Measurements from ENCODE around the gene PILRA.
"Not testable (repeated sequence)": the region's sequence is repeated elsewhere in the genome, so short reads cannot be mapped to it uniquely, and the experiment has no call there.

Gene PILRA

GRCh38 chr7:100366411-100367250, 6.7 kb upstream of the PILRA start:
- peaks cover 47 to 78% of the 10 kb centered on the region in 2 donors for H3K4me1 Mint-ChIP-seq
- H3K9me3 Mint-ChIP-seq: no peaks in the 10 kb centered on the region
- H3K36me3 Mint-ChIP-seq: peaks cover 33 to 57% of the 10 kb centered on the region in 2 donors
- ATAC-seq (replicated peaks) (peak; percentile 8 to 11), DNase-seq (peak; percentile 38)
- peak overlapping the region; percentile 7 to 39 for H3K4me3 Mint-ChIP-seq
- H3K27me3 Mint-ChIP-seq: no peaks in the 10 kb centered on the region
- peak overlapping the region; percentile 91 for H3K27ac Mint-ChIP-seq

- peak overlapping the region; percentile 91 for H3K27ac Mint-ChIP-seq
- H3K4me1 Mint-ChIP-seq: peaks cover 49 to 84% of the 10 kb centered on the region in 2 donors
- DNase-seq (no peak), ATAC-seq (replicated peaks) (no peak)
- peak overlapping the region in 1 of 2 donors; percentile 10 for H3K4me3 Mint-ChIP-seq
- H3K36me3 Mint-ChIP-seq: peaks cover 29 to 51% of the 10 kb centered on the region in 2 donors
- no peaks in the 10 kb centered on the region for H3K27me3 Mint-ChIP-seq
- H3K9me3 Mint-ChIP-seq: no peaks in the 10 kb centered on the region
Measured at GRCh38 chr7:100367251-100367620, 6.1 kb upstream of the PILRA start.

- DNase-seq: peak; percentile 24
- Mint-ChIP-seq H3K4me1 (peaks cover 53 to 92% of the 10 kb centered on the region in 2 donors), H3K36me3 (peaks cover 27 to 46% of the 10 kb centered on the region in 2 donors), H3K9me3 (no peaks in the 10 kb centered on the region), H3K27me3 (no peaks in the 10 kb centered on the region), H3K27ac (peak overlapping the region; percentile 96), H3K4me3 (peak overlapping the region in 1 of 2 donors; percentile 29)
- ATAC-seq (replicated peaks): peak; percentile 13 to 16
Measured at GRCh38 chr7:100367676-100368613, 5.3 kb upstream of the PILRA start.

- Mint-ChIP-seq H3K4me3 (peak overlapping the region; percentile 52 to 54), H3K27ac (peak overlapping the region; percentile 92), H3K9me3 (no peaks in the 10 kb centered on the region), H3K36me3 (peaks cover 17 to 34% of the 10 kb centered on the region in 2 donors), H3K27me3 (no peaks in the 10 kb centered on the region), H3K4me1 (peaks cover 57 to 97% of the 10 kb centered on the region in 2 donors)
- DNase-seq (peak; percentile 89), ATAC-seq (replicated peaks) (peak; percentile 89 to 92)
Measured at GRCh38 chr7:100369105-100369504, 4.2 kb upstream of the PILRA start.

GRCh38 chr7:100370303-100370702, 3.0 kb upstream of the PILRA start:
- no peak for ATAC-seq (replicated peaks)
- Mint-ChIP-seq H3K27ac (peak overlapping the region; percentile 88), H3K4me1 (peaks cover 61 to 98% of the 10 kb centered on the region in 2 donors), H3K27me3 (no peaks in the 10 kb centered on the region), H3K9me3 (no peaks in the 10 kb centered on the region), H3K4me3 (no peak overlapping the region), H3K36me3 (peaks cover 12 to 25% of the 10 kb centered on the region in 2 donors)
- no peak for DNase-seq

- Mint-ChIP-seq H3K36me3 (peaks cover 12 to 22% of the 10 kb centered on the region in 2 donors), H3K4me1 (peaks cover 59 to 94% of the 10 kb centered on the region in 2 donors), H3K9me3 (no peaks in the 10 kb centered on the region), H3K4me3 (no peak overlapping the region), H3K27ac (peak overlapping the region; percentile 89), H3K27me3 (no peaks in the 10 kb centered on the region)
- ATAC-seq (replicated peaks) (no peak), DNase-seq (no peak)
Measured at GRCh38 chr7:100370746-100371145, 2.5 kb upstream of the PILRA start.

GRCh38 chr7:100371561-100372171, 1.6 kb upstream of the PILRA start:
- H3K9me3 Mint-ChIP-seq: no peaks in the 10 kb centered on the region
- no peaks in the 10 kb centered on the region for H3K27me3 Mint-ChIP-seq
- peaks cover 51 to 85% of the 10 kb centered on the region in 2 donors for H3K4me1 Mint-ChIP-seq
- ATAC-seq (replicated peaks) (no peak), DNase-seq (no peak)
- peak overlapping the region; percentile 89 for H3K27ac Mint-ChIP-seq
- H3K36me3 Mint-ChIP-seq: peaks cover 6 to 14% of the 10 kb centered on the region in 2 donors
- no peak overlapping the region for H3K4me3 Mint-ChIP-seq

GRCh38 chr7:100372256-100372655, 1.0 kb upstream of the PILRA start:
- peaks cover 47 to 79% of the 10 kb centered on the region in 2 donors for H3K4me1 Mint-ChIP-seq
- H3K27ac Mint-ChIP-seq: peak overlapping the region; percentile 62
- no peaks in the 10 kb centered on the region for H3K9me3 Mint-ChIP-seq
- DNase-seq: no peak
- no peak for ATAC-seq (replicated peaks)
- peaks cover 5 to 11% of the 10 kb centered on the region in 2 donors for H3K36me3 Mint-ChIP-seq
- H3K27me3 Mint-ChIP-seq: no peaks in the 10 kb centered on the region
- H3K4me3 Mint-ChIP-seq: no peak overlapping the region

GRCh38 chr7:100372694-100373093, 593 bp upstream of the PILRA start:
- peak overlapping the region; percentile 62 for H3K27ac Mint-ChIP-seq
- H3K27me3 Mint-ChIP-seq: no peaks in the 10 kb centered on the region
- no peaks in the 10 kb centered on the region for H3K9me3 Mint-ChIP-seq
- DNase-seq: no peak
- H3K36me3 Mint-ChIP-seq: peaks cover 2 to 6% of the 10 kb centered on the region in 2 donors
- no peak for ATAC-seq (replicated peaks)
- peaks cover 43 to 74% of the 10 kb centered on the region in 2 donors for H3K4me1 Mint-ChIP-seq
- H3K4me3 Mint-ChIP-seq: no peak overlapping the region

GRCh38 chr7:100373870-100374598, 747 bp downstream of the PILRA start:
- H3K4me3 Mint-ChIP-seq: not testable (repeated sequence)

GRCh38 chr7:100374601-100375000, 1.3 kb downstream of the PILRA start:
- H3K4me3 Mint-ChIP-seq: no peak overlapping the region
- H3K27ac Mint-ChIP-seq: peak overlapping the region; percentile 4
- no peaks in the 10 kb centered on the region for H3K36me3 Mint-ChIP-seq
- no peak for DNase-seq
- H3K4me1 Mint-ChIP-seq: peaks cover 29 to 55% of the 10 kb centered on the region in 2 donors
- ATAC-seq (replicated peaks): no peak
- H3K9me3 Mint-ChIP-seq: no peaks in the 10 kb centered on the region
- no peaks in the 10 kb centered on the region for H3K27me3 Mint-ChIP-seq

More at GRCh38 chr7:100373870-100374598, 747 bp downstream of the PILRA start:
- peak in 1 of 2 donors; percentile 25 for ATAC-seq (replicated peaks)
- H3K27me3 Mint-ChIP-seq, DNase-seq, H3K9me3 Mint-ChIP-seq, H3K36me3 Mint-ChIP-seq: not testable (repeated sequence)
- Mint-ChIP-seq H3K4me1 (peaks cover 33 to 61% of the 10 kb centered on the region in 2 donors), H3K27ac (peak overlapping the region; percentile 78)

- DNase-seq: no peak
- Mint-ChIP-seq H3K36me3 (no peaks in the 10 kb centered on the region), H3K27ac (no peak overlapping the region), H3K9me3 (no peaks in the 10 kb centered on the region), H3K27me3 (no peaks in the 10 kb centered on the region), H3K4me1 (peaks cover 25 to 47% of the 10 kb centered on the region in 2 donors), H3K4me3 (no peak overlapping the region)
- ATAC-seq (replicated peaks): no peak
Measured at GRCh38 chr7:100376066-100376465, 2.8 kb downstream of the PILRA start.

GRCh38 chr7:100378114-100378755, 4.9 kb downstream of the PILRA start:
- H3K27ac Mint-ChIP-seq: no peak overlapping the region
- ATAC-seq (replicated peaks): no peak
- no peak overlapping the region for H3K4me3 Mint-ChIP-seq
- no peaks in the 10 kb centered on the region for H3K27me3 Mint-ChIP-seq
- H3K36me3 Mint-ChIP-seq: peaks cover 0 to 1% of the 10 kb centered on the region in 2 donors
- H3K4me1 Mint-ChIP-seq: peaks cover 22 to 33% of the 10 kb centered on the region in 2 donors
- H3K9me3 Mint-ChIP-seq: no peaks in the 10 kb centered on the region
- no peak for DNase-seq

Measured in stimulated activated naive B cell treated with anti-CD40 and anti-IgM and Interleukin-4, amounts not matched to agents 10 μg/mL and 1 μg/mL and 100 μg/mL, for 72 hours (primary cell).